OCI-LY7 (cell line): Measurements from ENCODE around the gene TMEM255B.

ENCODE experiments used
- EZH2phosphoT487 ChIP-seq: fragments of 200-600 bp; sonication (generic); IDR thresholded peaks from 2 replicates; pipeline ENCODE4 v1.6.1; 2018; ENCODE audit warnings: low read depth, borderline replicate concordance, mild to moderate bottlenecking, mixed run types, antibody characterized with exemption, low read length, moderate library complexity, mixed read lengths
- TF ChIP-seq, protein P1 (sequence below): fragments of 200-600 bp; sonication (generic); conservative IDR thresholded peaks from 2 replicates; pipeline ENCODE4 v1.5.1; 2014; ENCODE audit warnings: mild to moderate bottlenecking, antibody characterized with exemption, low read length, moderate library complexity, mixed read lengths

- TF ChIP-seq, protein P1, sequence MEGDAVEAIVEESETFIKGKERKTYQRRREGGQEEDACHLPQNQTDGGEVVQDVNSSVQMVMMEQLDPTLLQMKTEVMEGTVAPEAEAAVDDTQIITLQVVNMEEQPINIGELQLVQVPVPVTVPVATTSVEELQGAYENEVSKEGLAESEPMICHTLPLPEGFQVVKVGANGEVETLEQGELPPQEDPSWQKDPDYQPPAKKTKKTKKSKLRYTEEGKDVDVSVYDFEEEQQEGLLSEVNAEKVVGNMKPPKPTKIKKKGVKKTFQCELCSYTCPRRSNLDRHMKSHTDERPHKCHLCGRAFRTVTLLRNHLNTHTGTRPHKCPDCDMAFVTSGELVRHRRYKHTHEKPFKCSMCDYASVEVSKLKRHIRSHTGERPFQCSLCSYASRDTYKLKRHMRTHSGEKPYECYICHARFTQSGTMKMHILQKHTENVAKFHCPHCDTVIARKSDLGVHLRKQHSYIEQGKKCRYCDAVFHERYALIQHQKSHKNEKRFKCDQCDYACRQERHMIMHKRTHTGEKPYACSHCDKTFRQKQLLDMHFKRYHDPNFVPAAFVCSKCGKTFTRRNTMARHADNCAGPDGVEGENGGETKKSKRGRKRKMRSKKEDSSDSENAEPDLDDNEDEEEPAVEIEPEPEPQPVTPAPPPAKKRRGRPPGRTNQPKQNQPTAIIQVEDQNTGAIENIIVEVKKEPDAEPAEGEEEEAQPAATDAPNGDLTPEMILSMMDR: no peak
- no peak for TF ChIP-seq EZH2phosphoT487
Measured at GRCh38 chr13:113777311-113778260, 18.6 kb downstream of the TMEM255B start.
